HG02678 (cell line): Measurements from ENCODE around the gene PHYH.

Experiments
- ATAC-seq: cut with Tn5 transposase; IDR thresholded peaks from one replicate; pipeline ENCODE4 v1.9.1; 2021; ENCODE audit warnings: mild to moderate bottlenecking, moderate library complexity; ENCODE audit not compliant: unreplicated experiment

Gene PHYH

DNA sequence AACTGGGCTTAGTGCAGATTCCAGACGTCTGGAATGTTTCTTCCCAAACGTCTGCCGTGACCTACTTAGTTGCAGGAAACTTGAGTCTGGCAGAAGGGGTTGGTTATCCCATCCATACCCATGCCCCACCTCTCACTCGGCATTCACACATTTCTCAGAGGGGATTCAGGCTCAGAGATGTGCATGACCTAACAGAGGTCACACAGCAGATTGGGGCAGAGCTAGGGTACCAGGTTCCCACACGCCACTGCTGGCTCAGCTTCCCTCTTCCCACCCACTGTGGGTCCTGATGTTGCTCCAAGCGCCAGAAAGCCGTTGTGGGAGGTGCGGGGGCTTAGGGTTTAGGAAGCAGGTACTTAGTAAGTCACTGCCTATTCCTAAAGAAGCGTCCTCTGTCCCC is 68.7 kb downstream of the PHYH start:
- no peak for ATAC-seq
